ENCODE data around the gene CTIF. TPM values are rescaled to one million over a fixed set of nuclear protein-coding genes. Genes with fewer than 3 reads are reported as not detected.

The CTIF gene
- total RNA-seq, 1 donor from 2014 or later, result 137 TPM

- Mint-ChIP-seq H3K4me3 (ENCODE audit: unreplicated experiment) (no peak overlapping the region), H3K4me1 (ENCODE audit: low read depth, unreplicated experiment) (peaks cover 11% of the 10 kb centered on the region), H3K36me3 (ENCODE audit: unreplicated experiment) (no peaks in the 10 kb centered on the region), H3K27me3 (ENCODE audit: unreplicated experiment) (peaks cover 2% of the 10 kb centered on the region), H3K27ac (ENCODE audit: unreplicated experiment) (no peak overlapping the region), H3K9me3 (ENCODE audit: unreplicated experiment) (peaks cover 5% of the 10 kb centered on the region)
- DNase-seq, result no peak
- TF ChIP-seq, protein P1, sequence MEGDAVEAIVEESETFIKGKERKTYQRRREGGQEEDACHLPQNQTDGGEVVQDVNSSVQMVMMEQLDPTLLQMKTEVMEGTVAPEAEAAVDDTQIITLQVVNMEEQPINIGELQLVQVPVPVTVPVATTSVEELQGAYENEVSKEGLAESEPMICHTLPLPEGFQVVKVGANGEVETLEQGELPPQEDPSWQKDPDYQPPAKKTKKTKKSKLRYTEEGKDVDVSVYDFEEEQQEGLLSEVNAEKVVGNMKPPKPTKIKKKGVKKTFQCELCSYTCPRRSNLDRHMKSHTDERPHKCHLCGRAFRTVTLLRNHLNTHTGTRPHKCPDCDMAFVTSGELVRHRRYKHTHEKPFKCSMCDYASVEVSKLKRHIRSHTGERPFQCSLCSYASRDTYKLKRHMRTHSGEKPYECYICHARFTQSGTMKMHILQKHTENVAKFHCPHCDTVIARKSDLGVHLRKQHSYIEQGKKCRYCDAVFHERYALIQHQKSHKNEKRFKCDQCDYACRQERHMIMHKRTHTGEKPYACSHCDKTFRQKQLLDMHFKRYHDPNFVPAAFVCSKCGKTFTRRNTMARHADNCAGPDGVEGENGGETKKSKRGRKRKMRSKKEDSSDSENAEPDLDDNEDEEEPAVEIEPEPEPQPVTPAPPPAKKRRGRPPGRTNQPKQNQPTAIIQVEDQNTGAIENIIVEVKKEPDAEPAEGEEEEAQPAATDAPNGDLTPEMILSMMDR (IDR thresholded peaks at IDR 0.05; ENCODE audit: partially characterized antibody, unreplicated experiment), result no peak
These were observed 335.9 kb downstream of the CTIF start for GRCh38 chr18:48874701-48875162.

DNA sequence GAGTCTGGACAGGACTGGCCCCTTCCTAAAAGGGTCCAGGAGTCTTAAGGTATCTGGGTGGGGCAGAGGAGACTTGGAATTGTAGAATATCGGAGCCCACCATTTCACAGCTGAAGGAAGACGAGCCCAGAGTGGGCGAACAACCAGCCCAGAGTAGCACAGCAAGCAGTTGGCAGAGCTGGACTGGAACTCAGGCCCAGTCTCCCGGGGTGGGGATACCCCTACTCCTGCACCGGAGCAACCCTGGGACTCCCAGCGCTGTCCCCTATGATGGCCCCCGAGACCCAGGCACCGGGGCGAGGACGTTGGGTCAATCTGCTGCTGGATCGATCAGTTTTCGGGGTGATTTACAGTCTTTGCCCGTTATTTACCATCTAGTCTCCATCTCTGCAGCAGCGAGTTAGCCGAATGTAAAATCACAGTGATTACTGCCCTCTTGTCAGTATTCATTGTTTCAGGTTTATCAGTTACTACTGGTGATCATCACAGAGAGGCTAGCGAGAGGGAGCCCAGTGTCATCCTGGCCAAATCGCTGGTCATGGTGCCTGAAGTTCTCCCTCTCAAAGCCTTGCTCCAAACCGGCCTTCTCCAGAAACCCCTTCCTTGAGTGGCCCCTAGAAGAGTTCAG, 336.6 kb downstream of the CTIF start:
- TF ChIP-seq, protein P1 (IDR thresholded peaks at IDR 0.05; ENCODE audit: partially characterized antibody, unreplicated experiment), result no peak
- Mint-ChIP-seq H3K27ac (ENCODE audit: unreplicated experiment) (no peak overlapping the region), H3K27me3 (ENCODE audit: unreplicated experiment) (peaks cover 2% of the 10 kb centered on the region), H3K4me1 (ENCODE audit: low read depth, unreplicated experiment) (peaks cover 11% of the 10 kb centered on the region), H3K36me3 (ENCODE audit: unreplicated experiment) (no peaks in the 10 kb centered on the region), H3K4me3 (ENCODE audit: unreplicated experiment) (no peak overlapping the region), H3K9me3 (ENCODE audit: unreplicated experiment) (peaks cover 5% of the 10 kb centered on the region)
- no peak for DNase-seq

DNA sequence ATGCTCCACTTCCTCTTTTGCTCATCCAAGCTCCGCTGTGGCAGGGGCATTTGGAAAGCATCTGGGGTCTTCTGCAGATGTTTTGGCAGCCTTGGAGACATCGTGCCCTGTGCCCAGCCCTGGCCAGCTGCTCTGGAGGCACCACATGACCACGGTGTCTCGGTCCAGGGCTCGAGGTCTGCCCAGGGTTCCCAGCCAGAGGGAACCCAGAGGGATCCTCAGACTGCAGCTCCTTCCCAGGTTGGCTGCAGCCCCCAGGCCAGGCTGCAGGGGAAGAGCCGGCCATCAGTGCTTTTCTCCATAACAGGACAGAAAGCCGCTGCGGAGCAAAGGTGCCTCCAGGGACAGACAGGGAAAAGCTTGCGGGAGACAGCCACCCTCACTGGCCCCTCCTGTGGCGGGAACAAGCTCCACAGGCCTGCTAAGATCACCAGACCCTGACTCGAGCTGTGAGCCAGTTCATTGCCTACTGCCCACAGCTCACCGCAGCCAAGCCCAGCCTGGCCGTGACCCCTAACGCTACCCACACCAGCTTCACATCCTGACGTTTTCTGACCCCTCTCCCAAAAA, 337.2 kb downstream of the CTIF start:
- peaks cover 2% of the 10 kb centered on the region for H3K27me3 Mint-ChIP-seq (ENCODE audit: unreplicated experiment)
- peaks cover 11% of the 10 kb centered on the region for H3K4me1 Mint-ChIP-seq (ENCODE audit: low read depth, unreplicated experiment)
- peak; percentile 69 for DNase-seq
- H3K4me3 Mint-ChIP-seq (ENCODE audit: unreplicated experiment), result no peak overlapping the region
- H3K9me3 Mint-ChIP-seq (ENCODE audit: unreplicated experiment), result peaks cover 5% of the 10 kb centered on the region
- H3K27ac Mint-ChIP-seq (ENCODE audit: unreplicated experiment), result no peak overlapping the region
- TF ChIP-seq, protein P1 (IDR thresholded peaks at IDR 0.05; ENCODE audit: partially characterized antibody, unreplicated experiment), result no peak
- peaks cover 1% of the 10 kb centered on the region for H3K36me3 Mint-ChIP-seq (ENCODE audit: unreplicated experiment)

DNA sequence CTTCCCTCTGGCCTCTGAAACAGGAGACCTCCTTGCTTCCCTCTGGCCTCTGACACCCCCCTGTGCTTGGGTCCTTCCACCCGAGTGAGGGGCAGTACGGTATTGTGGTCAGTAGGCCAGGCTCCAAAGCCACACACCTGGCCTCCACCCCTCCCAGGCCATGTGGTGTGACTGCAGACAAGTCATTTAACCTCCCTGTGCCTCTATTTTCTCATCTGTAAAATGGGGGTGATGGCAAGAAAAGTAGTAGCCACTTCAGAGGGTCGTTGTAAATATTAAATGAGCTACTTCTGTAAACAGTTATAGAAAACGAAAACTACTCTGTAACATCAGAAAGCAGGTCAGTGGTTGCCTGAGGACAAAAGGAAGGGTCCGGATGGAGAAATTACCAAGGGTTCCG, 337.8 kb downstream of the CTIF start:
- Mint-ChIP-seq H3K4me3 (ENCODE audit: unreplicated experiment) (no peak overlapping the region), H3K27me3 (ENCODE audit: unreplicated experiment) (no peaks in the 10 kb centered on the region), H3K9me3 (ENCODE audit: unreplicated experiment) (peaks cover 5% of the 10 kb centered on the region), H3K27ac (ENCODE audit: unreplicated experiment) (no peak overlapping the region), H3K4me1 (ENCODE audit: low read depth, unreplicated experiment) (peaks cover 11% of the 10 kb centered on the region), H3K36me3 (ENCODE audit: unreplicated experiment) (peaks cover 6% of the 10 kb centered on the region)
- TF ChIP-seq, protein P1 (IDR thresholded peaks at IDR 0.05; ENCODE audit: partially characterized antibody, unreplicated experiment), result no peak
- no peak for DNase-seq

DNA sequence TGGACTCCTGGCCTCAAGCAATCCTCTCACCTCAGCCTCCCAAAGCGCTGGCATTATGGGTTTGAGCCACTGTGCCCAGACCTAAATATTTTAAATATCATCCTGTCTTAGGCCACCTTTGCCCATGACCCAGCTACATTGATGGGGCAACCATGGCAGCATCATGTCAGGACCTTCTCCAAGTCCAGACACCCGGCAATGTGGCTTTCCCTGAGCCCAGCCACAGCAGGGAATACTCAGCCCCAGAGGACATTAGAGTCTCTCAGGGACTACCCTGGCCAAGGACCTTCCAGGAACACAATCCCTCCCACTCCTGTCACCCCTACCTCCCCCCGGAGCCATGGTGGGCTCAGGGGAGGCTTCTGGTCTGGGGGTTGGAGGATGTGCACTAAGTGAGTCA, 339.1 kb downstream of the CTIF start:
- Mint-ChIP-seq H3K27me3 (ENCODE audit: unreplicated experiment) (peaks cover 2% of the 10 kb centered on the region), H3K9me3 (ENCODE audit: unreplicated experiment) (peaks cover 5% of the 10 kb centered on the region), H3K36me3 (ENCODE audit: unreplicated experiment) (peaks cover 6% of the 10 kb centered on the region), H3K4me3 (ENCODE audit: unreplicated experiment) (no peak overlapping the region), H3K27ac (ENCODE audit: unreplicated experiment) (no peak overlapping the region), H3K4me1 (ENCODE audit: low read depth, unreplicated experiment) (peaks cover 11% of the 10 kb centered on the region)
- no peak for DNase-seq
- TF ChIP-seq, protein P1 (IDR thresholded peaks at IDR 0.05; ENCODE audit: partially characterized antibody, unreplicated experiment), result no peak
